MV-4-11 (cell line): Measurements from ENCODE around the gene STPG2.
A peak's percentile ranks its signal among the peaks of the same experiment; 100 is the strongest.

Experiments
- DNase-seq: peaks from one replicate; lab custom pipeline; 2025; lab: John Stamatoyannopoulos, UW

STPG2 gene

DNA sequence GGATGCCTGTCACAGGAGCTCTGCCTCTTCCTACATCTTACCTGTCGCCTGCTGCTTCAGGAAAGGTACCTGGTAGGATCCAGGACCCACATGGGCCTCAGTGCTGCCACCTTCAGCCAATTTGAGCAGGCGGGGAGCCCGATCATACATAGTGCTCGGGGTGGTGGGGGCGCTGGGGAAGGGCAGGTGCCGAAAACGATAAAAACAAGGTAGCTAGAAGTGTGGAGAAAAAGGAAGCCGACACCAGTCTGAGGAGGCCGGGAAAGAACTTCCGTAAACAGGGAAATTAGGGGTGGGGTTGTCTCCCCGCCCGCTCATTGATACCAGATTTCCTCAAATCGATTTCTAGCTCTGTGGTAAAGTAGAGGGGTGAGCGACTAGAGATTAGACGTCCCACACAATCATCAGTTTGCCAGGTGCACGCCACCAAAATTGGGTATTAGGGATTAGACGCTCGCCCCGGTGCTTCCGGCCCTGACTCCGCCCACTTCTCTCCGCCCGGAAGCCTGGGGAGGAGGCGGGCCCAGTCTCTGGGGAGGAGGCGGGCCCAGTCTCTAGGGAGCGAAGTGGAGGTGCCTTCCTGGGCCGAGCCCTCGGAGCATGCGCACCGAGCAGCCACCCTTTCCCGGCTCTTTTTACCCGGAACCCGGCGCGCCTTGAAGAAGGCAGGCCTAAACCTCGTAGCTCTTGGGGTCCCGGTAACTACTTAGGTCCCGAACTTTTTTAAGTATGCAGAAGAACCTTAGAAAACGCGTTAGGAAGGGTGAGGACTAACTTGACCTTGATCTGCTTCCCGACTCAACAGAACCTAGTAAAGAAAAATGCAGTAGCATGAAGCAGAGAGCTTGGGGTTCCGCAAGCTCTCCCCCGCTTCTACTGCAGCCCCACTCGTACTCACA lies at the start of gene STPG2:
Gene STPG2, minus strand, starts transcription at position 476 of the 899 bp plus-strand sequence.
- DNase-seq = peak; percentile 94

DNA sequence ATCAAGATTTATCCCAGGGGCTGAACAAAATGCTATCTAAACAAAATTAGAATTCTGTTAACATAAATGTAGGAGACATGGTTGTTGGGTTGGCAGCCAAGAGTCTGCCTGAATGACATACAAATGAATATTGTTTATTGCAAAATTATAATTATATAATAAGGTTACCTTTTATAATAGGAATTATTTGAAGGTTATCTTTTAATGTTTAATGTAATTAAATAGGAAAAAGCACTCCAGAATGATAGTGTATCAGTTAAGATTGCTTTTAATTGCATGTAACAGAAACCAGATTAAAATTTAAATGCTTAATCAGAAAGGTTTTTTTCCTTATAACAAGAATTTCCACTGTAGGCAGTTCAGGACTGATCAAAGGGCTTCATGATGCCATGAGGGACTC lies 42.0 kb upstream of the STPG2 start:
- no peak for DNase-seq

DNA sequence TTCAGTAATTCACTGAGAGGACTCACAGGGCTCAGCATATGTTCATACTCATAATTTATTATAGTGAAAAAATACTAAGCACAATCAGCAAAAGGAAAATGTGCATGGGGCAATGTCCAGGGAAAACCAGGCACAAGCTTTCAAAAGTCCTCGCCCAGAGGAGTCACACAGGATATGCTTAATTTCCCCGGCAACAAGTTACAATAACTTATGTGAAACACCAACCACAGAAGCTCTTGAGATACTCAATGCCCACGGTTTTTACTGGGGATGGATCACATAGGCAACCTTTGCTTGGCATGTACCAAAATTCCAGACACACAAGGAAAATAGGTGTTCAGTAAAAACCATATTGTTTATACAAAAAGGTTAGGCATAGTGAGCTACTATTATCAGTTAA lies 38.5 kb upstream of the STPG2 start:
- DNase-seq = no peak

DNA sequence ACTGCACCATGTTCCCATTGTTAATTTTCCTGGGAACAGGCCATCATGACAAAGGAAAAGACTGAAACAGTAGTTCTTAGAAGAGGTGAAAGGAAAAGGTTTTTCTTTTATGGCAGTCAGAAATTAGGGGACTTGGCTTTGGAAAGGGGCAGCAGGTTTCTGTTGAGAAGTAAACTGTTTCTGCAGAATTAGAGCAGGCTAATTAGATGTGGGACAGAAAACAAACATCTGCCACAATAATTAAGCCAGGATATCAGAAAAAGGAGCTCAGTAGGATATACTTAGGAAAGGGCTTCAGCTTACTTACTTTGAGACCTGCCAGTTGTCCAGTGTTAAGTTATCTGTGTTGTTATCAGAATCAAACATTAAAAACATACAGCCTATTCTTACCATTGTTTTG lies 36.7 kb upstream of the STPG2 start:
- DNase-seq = no peak

DNA sequence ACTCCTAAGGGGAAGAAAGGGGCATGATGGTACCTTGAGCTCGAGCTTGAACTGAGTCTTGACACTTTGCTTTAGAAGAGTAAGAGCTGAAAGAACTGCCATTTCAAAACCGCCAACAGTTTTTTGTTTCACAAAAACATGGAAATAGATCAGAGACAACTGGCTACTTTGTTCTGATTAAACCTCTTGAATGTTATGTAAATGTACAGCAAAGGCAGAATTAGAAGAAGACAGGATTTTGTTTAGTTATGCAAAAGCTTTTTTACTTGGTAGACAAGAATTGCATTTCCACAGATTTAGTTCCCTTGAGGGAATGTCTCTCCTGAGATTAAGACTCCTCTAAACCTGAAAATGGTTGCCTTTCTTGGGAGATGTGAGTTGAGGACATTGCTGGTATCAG lies 33.3 kb upstream of the STPG2 start:
- no peak for DNase-seq

DNA sequence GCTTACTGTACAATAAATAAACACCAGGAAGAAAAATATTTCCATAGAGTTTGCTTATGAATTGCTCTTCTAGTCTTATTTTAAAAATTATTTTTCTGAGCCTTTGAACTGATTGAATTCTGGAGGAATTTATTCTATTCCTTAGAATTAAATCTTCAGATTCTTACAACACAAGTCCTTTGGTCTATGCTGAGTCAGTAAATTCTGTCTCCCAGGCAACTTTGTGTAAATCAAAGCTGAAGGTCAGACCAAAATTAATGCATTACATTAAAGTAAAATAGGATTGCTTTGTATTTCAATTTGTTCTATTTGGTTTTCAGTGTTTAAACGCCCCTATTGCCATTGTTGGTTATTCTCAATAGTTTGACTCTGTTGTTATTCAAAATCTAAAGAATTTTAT lies 26.8 kb upstream of the STPG2 start:
- DNase-seq = no peak

DNA sequence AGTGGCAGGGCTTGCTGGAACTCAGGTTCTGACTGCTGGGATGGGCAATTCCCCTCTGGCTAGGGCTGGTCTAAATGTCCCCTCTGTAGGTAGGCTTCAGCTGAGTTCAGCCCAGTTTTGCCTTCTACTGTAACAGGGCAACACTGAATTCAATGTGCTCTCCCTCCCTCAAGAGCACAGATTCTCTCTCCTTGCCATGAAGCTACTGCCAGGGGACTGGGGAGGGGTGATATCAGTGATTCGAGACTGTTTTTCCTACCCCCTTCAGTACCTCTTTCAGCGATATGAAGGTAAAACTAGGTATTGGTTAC lies 23.4 kb upstream of the STPG2 start:
- no peak for DNase-seq

DNA sequence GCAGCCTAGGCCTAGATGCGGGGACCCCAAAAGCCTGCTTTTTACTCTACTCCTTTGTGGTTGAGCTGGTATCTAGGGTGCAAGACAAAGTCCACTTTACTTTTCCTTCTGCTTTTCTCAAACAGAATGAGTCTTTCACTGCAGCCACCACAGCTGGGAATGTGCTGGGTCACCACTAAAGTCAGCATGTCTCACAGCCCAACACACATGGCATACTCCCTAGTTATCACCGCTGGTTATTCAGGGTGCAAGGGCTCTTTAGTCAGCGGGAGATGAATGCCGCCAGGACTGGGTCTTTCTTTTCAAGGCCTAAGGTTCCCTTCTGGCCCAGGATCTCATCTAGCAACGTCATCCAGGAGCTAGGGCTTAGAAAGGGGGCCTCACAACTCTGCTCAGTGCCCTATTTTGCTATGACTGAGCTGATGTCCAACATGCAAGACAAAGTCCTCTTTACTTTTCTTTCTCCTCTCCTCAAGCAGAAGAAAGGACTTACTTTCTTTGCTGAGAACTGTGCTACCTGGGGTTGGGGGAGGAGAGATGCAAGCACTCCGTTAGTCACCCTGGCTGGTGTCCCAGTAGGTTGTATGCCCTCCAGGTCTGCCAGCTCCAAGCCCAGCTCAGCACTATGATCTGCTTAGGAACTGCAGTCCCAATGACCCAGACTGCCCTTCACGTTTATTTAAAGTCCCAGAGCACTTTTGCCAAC lies 22.9 kb upstream of the STPG2 start:
- DNase-seq = peak; percentile 16

DNA sequence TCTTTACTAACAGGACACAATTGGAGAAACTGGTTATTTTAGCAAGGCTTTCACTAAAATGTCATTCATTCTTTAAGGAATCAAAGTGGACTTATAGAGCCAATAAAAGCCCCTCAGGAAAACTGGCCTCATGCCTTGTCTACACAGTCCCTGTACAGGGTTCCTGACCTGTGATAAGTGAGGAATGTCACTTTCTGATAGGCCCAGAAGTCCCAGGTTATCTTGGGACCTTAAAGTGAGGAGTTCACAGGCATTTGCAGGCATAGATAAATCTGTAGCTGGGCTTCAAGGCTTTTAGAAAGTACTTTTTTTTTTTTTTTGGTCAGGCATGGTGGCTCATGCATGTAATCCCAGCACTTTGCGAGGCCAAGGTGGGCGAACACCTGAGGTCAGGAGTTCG lies 19.4 kb upstream of the STPG2 start:
- no peak for DNase-seq

DNA sequence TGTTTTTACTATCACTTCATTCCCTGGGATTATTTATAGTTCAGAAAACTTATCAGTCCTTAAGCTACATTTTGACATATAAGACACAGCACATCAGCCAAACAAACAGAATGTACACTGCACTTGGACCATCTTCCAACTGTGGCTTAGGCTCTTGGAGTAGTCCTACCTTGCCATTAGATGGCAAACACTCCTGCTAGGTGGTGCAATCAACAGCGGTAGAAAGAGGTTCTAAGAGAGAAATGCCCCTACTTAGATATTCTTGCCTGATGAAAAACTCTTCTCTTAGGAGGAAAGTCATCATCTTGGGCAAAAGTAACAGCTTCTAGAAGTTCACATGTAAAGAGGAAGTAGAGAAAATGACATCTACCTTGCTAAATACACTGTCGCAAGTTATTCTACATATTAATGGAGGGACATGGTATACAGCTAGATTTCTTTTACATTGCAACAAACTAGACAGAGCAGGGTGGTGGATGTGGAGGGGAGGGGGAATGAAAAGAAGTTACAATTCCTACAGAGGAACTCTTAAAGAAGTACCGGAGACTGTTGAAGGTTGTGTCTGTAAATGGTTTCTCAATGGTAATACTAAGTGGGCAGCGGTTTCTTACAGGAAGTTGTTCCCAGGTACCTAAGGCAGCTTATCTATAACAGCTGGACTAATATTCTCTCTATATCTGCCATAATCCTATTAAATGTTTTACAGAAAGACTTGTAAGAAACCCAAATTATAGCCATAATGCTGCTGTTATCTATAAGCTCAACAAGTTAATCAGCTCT lies 8.1 kb upstream of the STPG2 start:
- peak; percentile 24 for DNase-seq

DNA sequence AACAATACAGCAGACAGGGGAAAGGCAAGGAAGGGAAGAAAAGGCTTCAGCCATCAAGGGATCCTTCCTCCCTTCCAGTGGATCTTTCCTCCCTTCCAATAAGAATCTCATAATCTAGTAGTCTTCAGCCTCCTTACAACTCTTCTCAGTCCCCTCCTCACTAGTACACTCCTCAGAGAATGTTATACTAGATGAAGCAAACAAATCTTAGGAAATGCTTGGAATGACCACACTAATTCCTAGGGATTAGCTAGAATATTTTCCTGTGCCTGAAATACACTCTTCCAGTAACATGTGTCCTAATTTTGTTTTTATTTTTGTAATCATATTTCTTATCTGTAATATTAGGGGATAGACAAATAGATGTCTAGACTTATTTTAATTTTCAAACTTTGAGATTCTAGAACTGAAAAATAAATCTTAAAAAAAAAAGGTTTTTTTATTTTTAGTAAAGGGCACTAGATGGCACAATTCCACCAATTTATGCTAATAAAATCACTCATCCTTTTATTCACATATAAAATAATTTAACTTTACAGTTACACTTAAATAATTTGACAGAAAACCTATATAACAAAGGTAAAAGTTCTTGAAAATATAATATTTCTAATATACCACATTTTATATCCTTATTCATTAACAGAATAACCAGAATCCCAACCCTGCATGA lies 7.0 kb upstream of the STPG2 start:
- no peak for DNase-seq

DNA sequence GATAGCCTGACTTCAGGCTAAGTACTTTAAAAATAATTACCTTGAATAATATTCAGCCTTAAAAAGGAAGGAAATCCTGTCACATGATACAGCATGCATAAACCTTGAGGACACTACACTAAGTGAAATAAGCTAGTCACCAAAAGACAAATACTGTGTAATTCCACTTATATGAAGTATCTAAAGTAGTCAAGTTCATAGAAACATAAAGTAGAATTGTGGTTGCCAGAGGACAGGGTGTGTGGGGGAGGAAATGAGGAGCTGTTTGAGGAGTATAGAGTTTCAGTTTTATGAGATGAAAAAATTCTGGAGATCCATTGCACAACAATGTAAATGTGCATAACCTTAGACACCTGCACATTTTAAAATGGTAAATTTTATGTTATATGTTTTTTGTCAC lies 5.6 kb upstream of the STPG2 start:
- DNase-seq = peak; percentile 0

DNA sequence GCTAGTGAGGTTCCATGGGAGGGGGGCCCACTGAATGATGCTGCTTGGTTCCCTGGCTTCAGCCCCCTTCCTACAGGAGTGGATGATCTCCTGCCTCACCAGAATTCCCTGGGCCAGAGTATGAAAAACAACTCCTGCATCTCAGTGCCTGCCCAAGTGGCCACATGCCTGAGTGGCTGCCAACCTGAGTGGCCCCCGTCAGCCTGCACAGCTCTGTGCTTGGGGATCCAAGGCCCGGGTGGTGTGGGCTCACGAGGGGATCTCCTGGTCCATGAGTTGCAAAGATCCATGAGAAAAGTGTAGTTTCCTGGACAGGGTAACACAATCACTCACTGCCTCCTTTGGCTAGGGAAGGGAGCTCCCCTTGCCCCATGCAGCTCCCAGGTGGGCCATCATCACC lies 17.1 kb downstream of the STPG2 start:
- no peak for DNase-seq

DNA sequence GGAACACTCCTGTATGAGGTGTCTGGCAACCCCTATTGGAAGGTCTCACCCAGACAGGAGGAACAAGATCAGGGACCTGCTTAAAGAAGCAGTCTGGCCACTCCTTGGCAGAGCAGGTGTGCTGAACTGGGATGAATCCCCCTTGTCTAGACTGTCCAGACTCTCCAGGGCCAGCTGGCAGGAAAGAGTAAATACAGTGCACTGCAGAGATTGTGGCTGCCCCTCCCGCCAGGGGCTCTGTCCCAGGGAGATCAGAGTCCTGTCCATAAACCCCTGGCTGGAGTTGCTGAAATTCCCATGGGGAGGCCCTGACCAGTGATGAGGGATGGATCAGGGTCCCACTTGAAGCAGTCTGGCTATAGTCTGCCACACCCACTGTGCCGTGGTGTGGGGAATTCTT lies 17.7 kb downstream of the STPG2 start:
- DNase-seq = no peak

DNA sequence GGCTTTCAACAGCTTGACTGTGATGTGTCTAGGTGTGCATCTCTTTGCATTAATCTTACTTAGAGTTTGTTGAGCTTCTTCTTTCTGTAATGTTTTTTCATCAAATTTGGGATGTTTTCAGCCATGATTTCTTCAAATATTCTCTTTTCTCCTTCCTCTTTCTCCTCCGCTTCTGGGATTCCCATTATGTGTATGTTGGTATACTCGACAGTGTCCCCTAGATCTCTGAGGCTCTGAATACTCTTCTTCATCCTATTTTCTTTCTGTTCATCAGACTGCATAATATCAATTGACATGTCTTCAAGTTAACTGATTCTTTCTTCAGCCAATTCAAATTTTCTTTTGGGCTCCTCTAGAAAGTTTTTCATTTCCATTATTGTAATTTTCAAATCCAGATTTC lies 25.9 kb downstream of the STPG2 start:
- no peak for DNase-seq

DNA sequence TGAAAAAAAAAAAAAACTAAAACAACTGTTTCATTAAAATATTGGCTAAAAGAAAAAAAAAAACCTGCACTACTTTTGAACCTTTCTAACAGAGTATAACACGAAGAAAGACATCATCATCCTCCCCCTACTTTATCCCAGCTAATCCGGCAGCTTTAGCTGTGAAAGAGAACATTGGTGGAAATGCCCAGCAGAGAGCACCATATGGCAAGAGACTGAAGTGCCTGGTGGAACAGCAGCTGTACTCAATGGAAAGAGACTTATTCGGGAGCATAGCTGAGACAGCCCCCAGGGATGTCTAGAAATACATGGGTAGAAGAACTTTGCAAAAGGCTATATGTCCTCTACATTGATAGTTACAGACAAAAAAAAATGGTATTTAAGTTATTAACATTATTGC lies 30.3 kb downstream of the STPG2 start:
- DNase-seq = no peak

DNA sequence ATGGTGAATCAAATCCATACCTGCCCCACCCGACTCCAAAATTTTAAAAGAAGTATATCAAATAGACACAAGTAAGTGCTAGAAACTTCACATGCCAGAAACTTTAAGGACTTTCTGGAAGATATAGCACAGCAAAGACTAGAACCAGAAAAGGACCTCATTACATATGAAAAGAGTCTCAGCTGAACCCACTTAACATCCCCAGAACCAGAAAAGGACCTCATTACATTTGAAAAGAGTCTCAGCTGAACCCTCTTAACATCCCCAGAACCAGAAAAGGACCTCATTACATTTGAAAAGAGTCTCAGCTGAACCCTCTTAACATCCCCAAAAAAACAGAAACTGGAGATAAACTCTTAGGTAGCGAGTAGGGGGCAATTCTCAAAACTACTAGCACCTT lies 32.3 kb downstream of the STPG2 start:
- DNase-seq = no peak

DNA sequence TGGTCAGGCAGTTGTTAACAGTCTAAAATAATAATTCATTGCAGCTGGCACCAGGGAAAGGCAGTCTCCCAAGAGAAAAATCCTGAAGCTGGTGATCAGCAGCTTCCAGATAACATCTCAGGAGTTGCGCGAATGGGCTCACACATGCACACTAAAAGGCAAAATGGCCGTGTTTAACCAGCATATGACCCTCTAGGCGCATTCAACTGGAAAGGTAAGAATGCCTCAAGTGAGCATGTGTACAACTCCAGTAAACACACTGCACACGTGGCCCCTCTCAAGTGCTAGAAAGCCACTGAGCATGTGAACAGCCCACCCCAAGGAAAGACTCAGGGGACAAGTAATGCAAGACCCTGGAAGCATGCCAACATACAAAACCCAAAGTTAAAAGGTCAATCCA lies 33.1 kb downstream of the STPG2 start:
- no peak for DNase-seq

DNA sequence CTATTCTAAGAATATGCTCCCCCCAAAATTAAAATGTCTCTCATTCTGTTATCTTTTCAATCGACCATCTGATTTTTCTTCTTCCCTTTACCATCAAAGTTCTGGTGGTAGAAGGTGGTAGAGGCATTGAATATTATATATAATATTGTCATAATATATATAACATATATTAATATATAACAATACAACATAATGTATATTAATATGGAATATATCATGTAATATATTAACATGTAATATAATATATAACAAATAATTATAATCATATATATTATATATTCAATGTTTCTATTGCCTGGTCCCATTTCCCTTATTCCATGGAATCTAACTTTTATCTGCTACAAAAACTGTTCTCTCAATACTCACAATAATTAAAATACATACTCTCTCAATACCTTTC lies 40.6 kb downstream of the STPG2 start:
- DNase-seq = no peak

DNA sequence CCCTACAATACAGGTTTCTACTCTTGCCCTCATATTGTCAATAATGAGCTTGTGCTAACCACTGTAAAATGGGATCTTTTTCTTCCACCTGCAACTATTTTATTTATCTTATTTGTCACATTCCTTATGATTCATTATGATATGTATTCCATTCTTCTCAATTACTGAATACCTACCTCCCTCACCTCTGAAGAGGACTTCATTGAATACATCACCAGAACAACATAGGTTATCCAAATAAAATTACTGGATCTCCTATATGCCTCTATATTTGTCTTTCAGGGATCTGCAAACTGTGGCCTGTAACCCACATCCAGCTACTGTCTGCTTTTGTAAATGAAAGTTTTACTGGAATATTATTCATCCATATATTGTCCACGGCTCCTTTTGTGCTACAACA lies 41.3 kb downstream of the STPG2 start:
- no peak for DNase-seq

DNA sequence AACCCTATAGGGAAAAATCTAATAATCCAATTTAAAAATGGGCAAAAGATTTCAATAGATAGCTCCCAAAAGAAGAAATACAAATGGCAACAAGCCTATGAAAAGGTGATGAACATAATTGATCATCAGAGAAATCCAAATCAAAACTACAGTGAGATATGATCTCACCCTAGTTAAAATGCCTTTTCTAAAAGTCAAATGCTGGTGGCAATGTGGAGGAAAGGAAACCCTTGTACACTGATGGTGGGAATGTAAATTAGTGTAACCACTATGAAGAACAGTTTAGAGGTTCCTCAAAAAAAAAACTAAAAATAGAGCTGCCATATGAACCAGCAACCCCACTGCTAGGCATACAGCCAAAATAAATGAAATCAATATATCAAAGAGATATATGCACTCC lies 44.5 kb downstream of the STPG2 start:
- peak; percentile 73 for DNase-seq

DNA sequence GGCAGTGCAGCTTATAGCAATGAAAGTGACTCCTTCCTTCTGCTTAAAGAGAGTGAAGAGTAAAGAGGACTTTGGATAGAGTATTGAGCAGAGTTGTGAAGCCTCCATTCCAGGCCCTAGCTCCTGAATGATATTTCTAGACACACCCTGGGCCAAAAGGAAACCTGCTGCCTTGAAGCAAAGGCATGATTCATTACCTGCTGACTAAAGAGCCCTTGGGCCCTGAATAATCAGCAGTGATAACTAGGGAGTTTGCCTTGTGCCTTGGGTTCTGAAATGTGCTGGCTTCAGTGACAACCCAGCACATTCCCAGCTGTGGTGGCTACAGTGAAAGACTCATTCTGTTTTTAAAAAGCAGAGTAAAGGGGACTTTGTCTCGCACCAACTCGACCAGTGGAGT lies 49.2 kb downstream of the STPG2 start:
- no peak for DNase-seq
